Measurements from ENCODE around the gene AZU1. TPM values are rescaled to one million over a fixed set of nuclear protein-coding genes. Genes with fewer than 3 reads are reported as not detected.

Gene AZU1
- total RNA-seq, 1 donor from 2014 or later = not detected

- Histone ChIP-seq H3K27ac (no peak overlapping the region), H3K36me3 (peaks cover 70 to 80% of the 10 kb centered on the region in 2 donors), H3K9me3 (no peaks in the 10 kb centered on the region), H3K27me3 (no peaks in the 10 kb centered on the region), H3K4me1 (no peaks in the 10 kb centered on the region), H3K4me3 (no peak overlapping the region)
- no peak for DNase-seq (ENCODE audit: low spot score in 2 of 2)
- TF ChIP-seq CTCF (IDR thresholded peaks at IDR 0.05) = no peak
- intact Hi-C loops (cut with DNase I) = no loop called here
These were observed 17.4 kb upstream of the AZU1 start for GRCh38 chr19:810077-810855.

GRCh38 chr19:810883-811489 is 16.7 kb upstream of the AZU1 start:
- H3K27me3 ChIP-seq = no peaks in the 10 kb centered on the region
- H3K4me1 ChIP-seq = no peaks in the 10 kb centered on the region
- H3K4me3 ChIP-seq = no peak overlapping the region
- intact Hi-C loops (cut with DNase I) = no loop called here
- no peaks in the 10 kb centered on the region for H3K9me3 ChIP-seq
- no peak for DNase-seq (ENCODE audit: low spot score in 2 of 2)
- H3K36me3 ChIP-seq = peaks cover 62 to 73% of the 10 kb centered on the region in 2 donors
- H3K27ac ChIP-seq = no peak overlapping the region
- TF ChIP-seq CTCF (IDR thresholded peaks at IDR 0.05) = no peak

GRCh38 chr19:811506-812048 is 16.1 kb upstream of the AZU1 start:
- no peaks in the 10 kb centered on the region for H3K27me3 ChIP-seq
- peaks cover 57 to 67% of the 10 kb centered on the region in 2 donors for H3K36me3 ChIP-seq
- DNase-seq (ENCODE audit: low spot score in 2 of 2) = no peak
- no peaks in the 10 kb centered on the region for H3K4me1 ChIP-seq
- no peak overlapping the region for H3K4me3 ChIP-seq
- no peak for TF ChIP-seq CTCF (IDR thresholded peaks at IDR 0.05)
- H3K27ac ChIP-seq = no peak overlapping the region
- no peaks in the 10 kb centered on the region for H3K9me3 ChIP-seq
- intact Hi-C loops (cut with DNase I) = no loop called here

GRCh38 chr19:812049-812746 is 15.4 kb upstream of the AZU1 start:
- H3K36me3 ChIP-seq = peaks cover 50 to 61% of the 10 kb centered on the region in 2 donors
- no peaks in the 10 kb centered on the region for H3K9me3 ChIP-seq
- no peak for TF ChIP-seq CTCF (IDR thresholded peaks at IDR 0.05)
- no peak overlapping the region for H3K27ac ChIP-seq
- no peak overlapping the region for H3K4me3 ChIP-seq
- intact Hi-C loops (cut with DNase I) = no loop called here
- no peaks in the 10 kb centered on the region for H3K27me3 ChIP-seq
- H3K4me1 ChIP-seq = no peaks in the 10 kb centered on the region
- no peak for DNase-seq (ENCODE audit: low spot score in 2 of 2)

GRCh38 chr19:812747-813218 is 14.9 kb upstream of the AZU1 start:
- no peak overlapping the region for H3K27ac ChIP-seq
- H3K27me3 ChIP-seq = no peaks in the 10 kb centered on the region
- no peak for TF ChIP-seq CTCF (IDR thresholded peaks at IDR 0.05)
- no peaks in the 10 kb centered on the region for H3K9me3 ChIP-seq
- intact Hi-C loops (cut with DNase I) = no loop called here
- peaks cover 44 to 55% of the 10 kb centered on the region in 2 donors for H3K36me3 ChIP-seq
- H3K4me1 ChIP-seq = no peaks in the 10 kb centered on the region
- DNase-seq (ENCODE audit: low spot score in 2 of 2) = no peak
- H3K4me3 ChIP-seq = no peak overlapping the region

All from ascending aorta (tissue), 2 donors.